Hematopoietic multipotent progenitor cell treated with erythropoietin and hydrocortisone succinate and interleukin-3 and kit ligand, for 8 days (in vitro differentiated cells): ENCODE data around the gene OR1N1.
"Not testable (repeated sequence)": the region's sequence is repeated elsewhere in the genome, so short reads cannot be mapped to it uniquely, and the experiment has no call there.

Experiments used
- DNase-seq: peaks from one replicate; pipeline ENCODE4 v3.0.0-alpha.2; 2015

Gene OR1N1, protein sequence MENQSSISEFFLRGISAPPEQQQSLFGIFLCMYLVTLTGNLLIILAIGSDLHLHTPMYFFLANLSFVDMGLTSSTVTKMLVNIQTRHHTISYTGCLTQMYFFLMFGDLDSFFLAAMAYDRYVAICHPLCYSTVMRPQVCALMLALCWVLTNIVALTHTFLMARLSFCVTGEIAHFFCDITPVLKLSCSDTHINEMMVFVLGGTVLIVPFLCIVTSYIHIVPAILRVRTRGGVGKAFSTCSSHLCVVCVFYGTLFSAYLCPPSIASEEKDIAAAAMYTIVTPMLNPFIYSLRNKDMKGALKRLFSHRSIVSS

DNA sequence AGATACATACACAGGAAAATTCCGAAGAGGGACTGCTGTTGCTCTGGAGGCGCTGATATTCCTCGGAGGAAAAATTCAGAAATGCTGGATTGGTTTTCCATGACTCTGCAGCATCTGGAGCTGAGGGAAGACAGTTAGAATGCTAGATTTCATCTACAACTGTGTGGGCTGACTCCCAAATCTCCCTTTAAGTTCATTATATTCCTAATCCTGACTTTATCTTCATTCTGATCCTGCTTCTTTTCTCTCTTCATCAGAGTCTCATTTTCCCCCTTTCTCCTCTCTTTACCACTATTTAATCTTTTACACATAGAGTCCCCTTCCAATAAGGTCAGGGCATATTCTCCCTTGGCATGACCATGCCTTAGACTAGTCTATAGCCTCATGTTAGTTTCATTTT, at the start of gene OR1N1:
OR1N1 (minus strand) TSS at position 101 of the 400 bp plus-strand sequence; CDS start at position 101, 0 bp downstream.
- no peak for DNase-seq

DNA sequence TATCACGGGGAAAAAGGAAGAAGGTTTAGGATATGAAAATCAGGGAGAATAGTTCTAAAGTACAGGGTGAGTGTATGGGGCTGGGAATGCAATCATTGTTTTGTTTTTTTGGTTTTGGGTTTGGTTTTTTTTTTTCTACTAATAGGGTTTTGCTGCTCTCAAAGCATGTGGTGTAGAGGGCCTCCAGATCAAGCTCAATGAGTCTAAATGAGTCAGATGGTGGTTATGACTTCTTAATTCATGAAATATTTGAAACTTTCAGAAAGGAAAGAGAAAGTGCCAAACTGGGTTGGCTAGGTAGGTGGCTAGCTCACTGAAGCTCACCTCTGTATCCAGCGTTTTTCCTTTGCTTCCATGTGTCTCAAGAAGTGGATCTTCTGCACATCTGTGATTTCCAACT, 45.4 kb upstream of the OR1N1 start:
- no peak for DNase-seq

DNA sequence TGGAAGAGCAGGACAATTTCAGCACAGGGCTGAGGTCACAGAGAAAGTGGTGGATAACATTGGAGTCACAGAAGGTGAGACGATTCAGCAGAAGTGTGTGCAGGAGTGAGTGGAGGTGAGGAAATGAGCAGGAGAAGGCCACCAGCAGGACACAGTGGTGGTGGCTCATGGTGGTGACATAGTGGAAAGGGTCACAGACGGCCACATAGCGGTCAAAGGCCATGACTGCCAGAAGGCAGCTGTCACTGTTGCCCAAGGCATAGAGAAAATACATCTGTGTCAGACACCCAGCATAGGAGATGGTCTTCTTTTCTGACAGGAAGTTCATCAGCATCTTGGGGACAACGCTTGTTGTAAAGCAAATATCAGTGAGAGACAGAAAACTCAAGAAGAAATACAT, 40.8 kb upstream of the OR1N1 start:
- DNase-seq: no peak

DNA sequence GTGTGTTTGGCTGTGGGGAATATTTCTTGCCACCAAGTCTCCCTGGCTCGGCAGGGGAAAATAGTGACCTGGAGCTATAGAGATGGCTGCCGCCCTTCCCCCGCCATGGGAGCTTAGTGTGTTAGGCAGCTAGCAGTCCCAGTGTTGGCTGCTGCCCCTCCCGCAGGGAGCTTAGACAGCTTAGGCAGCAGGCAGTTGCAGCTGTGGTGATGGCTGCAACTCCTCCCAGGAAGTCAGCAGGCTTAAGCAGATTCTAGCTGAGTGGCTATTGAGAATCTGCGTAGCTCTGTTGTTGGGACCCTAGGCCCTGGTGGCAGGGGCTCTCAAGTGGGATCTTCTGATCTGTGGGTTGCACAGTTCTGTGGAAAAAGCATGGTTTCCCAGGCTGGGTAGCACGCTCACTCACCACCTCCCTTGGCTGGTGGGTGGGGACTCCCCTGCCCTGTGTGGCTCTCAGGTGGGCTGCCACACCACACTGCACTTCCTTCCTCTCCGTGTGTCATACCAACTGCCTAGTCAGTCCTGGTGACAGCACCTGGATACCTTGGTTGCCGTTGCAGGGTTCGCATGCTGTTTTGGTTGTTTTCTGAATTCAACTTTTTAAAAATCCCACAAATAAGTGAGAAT, 35.2 kb upstream of the OR1N1 start:
- DNase-seq: no peak

DNA sequence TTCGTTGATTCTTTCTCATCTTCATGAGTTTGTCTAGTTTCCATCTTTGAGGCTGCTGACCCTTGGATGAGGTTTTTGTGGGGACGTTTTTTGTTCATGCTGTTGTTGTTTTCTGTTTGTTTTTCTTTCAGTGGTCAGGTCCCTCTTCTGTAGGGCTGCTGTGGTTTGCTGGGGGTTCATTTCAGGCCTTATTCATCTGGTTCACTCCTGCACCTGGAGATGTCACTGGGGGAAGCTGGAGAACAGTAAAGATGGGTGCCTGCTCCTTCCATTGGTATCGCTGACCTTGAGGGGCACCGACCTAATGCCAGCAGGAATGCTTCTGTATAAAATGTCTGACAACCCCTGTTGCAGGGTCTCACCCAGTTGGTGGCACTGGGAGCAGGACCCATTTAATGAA, 34.4 kb upstream of the OR1N1 start:
- DNase-seq: no peak

DNA sequence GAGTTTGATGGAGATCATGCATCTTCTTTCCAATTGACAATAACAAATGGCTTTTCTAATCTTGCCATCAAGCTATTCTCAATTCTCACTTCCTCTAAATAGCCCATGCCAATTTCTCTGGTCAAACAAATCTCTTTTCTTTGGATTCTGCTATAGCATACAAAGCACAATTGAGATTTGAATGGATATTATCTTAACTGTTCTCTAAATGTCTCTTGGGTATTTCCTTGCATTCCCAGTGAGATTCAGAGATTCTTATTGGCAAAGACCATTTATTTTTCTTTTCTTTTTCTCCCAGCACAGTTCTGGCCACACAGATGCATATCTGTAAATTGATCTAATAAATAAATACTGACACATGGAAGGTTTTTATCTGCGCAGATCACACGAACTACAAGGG, 25.7 kb upstream of the OR1N1 start, which contains the start of gene OR1N2:
OR1N2 (plus strand) TSS at position 301 of the 400 bp plus-strand sequence. CDS start 100 bp downstream, outside the sequence.
- DNase-seq: no peak

DNA sequence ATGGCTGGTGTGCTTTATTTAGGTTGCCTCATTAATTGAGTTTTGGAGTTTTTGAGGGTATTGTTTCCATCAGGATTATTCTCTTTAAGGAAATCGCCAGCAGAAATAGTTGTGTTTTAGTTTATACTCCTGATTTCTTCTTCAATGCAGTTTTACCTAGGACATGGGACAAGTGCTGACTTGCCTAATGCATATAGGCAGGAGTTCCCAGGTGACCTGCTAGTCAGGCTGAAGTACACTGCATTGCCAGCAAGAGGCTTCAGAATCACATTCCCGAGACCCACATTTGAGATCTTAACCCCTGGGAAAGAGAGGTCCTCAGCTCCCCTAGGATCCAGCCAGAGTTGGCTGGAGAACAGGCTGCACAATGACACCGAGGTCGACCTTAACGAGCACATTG, 24.3 kb upstream of the OR1N1 start:
- DNase-seq: no peak

DNA sequence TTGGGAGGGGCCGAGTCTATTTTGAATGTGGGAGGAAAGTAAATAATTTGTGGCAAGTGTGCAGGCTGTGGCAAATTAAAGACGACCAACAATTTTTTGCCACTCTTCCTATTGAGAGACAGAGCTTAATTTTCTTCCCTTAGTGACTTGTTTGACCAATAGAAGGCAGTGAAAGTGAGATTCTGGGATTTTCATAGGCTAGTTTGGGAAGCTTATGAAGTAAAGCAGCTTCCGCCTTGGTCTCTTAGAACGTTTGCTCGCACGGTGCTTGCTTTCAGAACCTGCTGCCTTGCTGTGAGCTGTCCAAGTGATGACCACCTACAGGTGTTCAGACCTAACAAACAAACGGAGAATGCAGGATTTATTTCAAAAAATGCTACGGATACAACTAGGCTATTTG, 19.1 kb upstream of the OR1N1 start:
- no peak for DNase-seq

DNA sequence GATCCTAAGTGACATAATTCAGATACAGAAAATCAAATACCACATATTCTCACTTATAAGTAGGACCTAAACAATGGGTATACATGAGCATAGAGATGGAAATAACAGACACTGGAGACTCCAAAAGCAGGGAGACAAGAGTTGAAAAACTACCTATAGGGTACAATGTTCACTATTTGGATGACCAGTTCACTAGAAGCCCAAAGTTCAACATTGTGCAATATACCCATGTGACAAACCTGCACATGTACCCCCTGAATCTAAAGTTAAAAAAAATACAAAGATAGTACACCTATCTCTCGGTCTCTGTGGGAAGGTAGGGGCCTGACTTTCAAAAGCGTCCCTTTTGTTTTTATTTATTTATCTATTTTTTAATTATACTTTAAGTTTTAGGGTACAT, 11.7 kb upstream of the OR1N1 start:
- DNase-seq: no peak

DNA sequence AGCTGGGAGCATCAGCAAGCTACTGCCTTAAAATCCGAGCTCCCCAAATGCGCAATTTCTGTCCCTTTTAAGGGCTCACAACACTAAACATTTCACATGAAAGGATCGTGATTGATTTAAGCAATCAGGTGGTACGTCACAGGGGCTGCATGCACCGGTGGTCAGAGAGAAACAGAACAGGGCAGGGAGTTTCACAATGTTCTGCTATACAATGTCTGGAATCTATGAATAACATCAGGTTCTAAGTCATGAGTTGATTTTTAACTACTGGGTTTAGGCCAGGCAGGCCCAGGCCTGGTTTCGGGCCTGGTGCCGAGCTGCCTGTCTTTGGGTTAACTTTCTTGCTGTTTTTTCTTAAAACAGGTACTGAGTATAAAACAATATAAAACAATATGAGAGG, 10.0 kb upstream of the OR1N1 start:
- not testable (repeated sequence) for DNase-seq

DNA sequence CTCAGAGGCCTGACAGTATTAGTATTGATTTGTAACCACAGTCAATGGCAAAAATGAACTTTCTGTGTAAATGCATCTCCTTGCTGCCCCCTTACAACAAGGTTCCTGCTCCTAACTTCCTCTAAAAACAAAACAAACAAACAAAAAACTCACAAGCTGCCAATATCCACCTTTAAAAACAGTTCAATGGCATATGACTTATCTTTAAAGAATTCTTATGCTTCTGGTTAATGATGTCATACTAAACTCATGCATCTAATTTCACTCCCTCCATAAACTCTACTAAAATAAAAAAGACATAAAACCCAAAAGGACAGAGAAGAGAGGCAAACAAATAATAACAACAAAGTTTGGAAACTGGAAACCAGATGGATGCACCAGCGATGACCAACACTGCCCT, 9.0 kb upstream of the OR1N1 start:
- DNase-seq: no peak

DNA sequence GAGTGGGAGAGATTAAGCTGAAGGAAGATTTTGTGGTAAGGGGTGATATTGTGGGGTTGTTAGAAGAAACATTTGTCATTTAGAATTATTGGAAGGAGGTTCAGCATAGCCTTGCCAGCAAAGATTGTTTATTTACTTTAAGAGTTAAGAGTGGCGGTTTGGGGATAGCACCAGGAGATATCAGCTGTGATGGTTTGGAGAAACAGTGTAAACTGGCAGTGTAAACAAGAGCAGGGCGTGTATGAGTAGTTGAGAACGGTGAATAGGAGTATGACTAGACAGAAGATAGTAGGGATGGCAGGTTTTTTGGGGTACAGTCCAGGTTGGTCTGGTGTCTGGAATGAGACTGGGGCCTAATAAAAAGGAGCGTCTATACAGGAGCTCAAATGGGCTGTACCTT, 4.1 kb upstream of the OR1N1 start:
- DNase-seq: not testable (repeated sequence)

DNA sequence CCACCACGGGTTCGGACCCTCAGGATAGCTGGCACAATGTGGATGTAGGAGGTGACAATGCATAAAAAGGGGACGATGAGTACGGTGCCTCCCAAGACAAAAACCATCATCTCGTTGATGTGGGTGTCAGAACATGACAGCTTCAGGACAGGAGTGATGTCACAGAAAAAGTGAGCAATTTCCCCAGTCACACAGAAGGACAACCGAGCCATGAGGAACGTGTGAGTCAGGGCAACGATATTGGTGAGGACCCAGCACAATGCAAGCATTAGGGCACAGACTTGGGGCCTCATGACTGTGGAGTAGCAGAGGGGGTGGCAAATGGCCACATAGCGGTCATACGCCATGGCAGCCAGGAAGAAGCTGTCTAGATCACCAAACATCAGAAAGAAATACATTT, 491 bp downstream of the OR1N1 start:
- DNase-seq: no peak

DNA sequence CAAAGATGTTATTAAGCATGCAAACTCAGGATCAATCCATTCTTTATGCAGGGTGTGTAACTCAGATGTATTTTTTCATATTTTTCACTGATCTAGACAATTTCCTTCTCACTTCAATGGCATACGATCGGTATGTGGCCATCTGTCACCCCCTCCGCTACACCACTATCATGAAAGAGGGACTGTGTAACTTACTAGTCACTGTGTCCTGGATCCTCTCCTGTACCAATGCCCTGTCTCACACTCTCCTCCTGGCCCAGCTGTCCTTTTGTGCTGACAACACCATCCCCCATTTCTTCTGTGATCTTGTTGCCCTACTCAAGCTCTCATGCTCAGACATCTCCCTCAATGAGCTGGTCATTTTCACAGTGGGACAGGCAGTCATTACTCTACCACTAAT, 7.7 kb downstream of the OR1N1 start:
- DNase-seq: no peak

DNA sequence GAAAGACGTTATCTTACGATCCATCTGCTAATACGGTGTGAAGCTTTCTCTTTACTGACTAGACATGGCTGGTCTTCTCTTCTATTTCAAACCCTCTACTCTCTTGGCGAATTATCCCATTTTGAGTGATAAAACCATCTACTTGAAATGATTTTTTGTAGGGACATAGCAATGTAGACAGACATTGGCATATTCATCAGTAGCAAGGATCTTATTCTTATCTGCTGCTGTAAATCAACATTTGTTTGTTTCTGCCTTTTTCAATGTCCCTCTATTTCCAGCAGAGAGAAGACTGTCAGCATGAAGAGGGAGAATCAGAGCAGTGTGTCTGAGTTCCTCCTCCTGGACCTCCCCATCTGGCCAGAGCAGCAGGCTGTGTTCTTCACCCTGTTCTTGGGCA, 8.3 kb downstream of the OR1N1 start, which contains the start of gene OR1J4:
OR1J4 (plus strand) TSS at position 301 of the 400 bp plus-strand sequence; CDS start at position 301, 0 bp downstream.
- no peak for DNase-seq

DNA sequence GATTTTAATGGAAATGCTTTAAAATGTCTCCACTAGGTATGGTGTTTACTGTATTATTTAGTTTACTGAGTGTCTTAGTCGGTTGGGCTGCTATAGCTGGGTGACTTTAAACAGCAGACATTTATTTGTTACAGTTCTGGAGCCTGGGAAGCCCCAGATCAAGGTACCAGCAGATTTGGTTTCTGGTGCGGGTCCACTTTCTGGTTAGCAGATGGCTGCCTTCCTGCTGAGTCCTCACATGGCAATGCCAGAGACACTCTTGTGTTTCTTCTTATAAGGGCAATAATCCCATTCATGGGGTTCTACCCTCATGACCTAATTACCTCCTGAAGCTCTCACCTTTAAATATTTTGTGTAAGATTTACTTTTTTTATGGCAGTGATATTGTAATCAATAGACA, 8.9 kb downstream of the OR1N1 start:
- no peak for DNase-seq

DNA sequence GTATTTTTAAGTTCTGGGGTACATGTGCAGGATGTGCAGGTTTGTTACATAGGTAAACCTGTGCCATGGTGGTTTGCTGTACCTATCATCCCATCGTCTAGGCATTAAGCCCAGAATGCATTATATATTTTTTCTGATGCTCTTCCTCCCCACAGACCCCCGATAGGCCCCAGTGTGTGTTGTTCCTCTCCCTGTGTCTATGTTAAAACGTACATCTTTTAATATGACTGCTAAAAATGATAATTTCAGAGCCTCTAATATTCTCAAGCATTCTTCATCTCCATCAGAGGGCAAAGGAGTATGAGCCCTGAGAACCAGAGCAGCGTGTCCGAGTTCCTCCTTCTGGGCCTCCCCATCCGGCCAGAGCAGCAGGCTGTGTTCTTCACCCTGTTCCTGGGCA, 16.6 kb downstream of the OR1N1 start, which contains the start of gene OR1J2:
OR1J2 (plus strand) TSS at position 301 of the 400 bp plus-strand sequence; CDS start at position 301, 0 bp downstream.
- DNase-seq: no peak

DNA sequence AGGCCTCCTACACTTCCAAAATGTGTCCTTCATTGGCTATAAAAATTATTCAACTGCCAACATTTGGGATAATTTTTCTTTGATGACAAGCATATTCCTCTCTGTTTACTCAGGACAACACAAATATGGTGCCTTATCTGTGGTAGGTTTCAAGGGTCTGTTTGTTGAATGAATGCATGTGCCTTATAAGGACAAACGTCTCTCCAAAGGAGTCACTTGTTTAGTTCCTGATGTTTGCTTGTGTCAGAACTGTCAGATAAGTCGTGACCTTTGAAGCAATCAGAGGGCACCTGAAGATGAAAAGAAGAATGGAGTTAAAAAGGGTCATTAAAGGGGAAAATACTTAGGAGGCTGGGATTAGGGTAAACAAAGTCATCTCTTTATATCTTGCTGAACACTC, 20.1 kb downstream of the OR1N1 start:
- no peak for DNase-seq

DNA sequence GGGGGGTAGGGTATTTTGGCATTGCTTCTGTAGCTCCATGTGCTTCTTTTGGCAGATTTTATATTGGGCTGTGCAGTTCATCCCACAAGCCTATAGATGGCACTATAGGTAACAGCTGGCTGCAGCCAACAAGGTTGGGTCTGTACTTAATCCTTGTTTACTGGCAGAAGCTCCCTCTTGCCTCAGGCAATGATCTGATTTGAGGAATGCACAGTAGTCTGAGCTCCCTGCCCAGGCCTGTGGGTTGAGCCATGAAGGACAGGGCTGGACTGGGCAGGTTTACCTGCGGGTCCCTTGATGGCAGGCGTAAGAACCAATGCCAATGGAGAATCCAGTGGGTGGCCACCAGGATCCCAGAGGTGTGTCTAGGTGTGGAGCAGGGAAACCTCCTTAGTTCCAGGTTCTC, 28.2 kb downstream of the OR1N1 start:
- peak; percentile 56 for DNase-seq

DNA sequence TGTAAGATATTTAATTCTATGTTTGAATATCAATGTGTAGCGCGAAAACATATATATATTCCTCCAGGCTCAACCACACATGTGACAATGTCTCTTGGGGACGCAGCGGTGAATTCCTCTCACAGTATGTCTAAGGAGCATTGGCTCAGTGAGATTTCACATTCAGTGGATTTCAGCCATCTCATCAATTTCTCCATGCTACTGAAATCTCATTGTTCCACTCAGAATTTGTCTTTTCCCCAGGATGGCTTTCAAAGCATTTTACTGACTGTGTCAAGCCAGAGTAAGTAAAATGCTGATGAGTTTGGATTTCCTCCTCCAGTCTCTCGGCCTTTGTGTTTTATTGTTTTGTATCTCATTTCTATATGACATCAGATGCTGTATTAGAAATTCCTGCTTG, 48.0 kb downstream of the OR1N1 start:
- no peak for DNase-seq

DNA sequence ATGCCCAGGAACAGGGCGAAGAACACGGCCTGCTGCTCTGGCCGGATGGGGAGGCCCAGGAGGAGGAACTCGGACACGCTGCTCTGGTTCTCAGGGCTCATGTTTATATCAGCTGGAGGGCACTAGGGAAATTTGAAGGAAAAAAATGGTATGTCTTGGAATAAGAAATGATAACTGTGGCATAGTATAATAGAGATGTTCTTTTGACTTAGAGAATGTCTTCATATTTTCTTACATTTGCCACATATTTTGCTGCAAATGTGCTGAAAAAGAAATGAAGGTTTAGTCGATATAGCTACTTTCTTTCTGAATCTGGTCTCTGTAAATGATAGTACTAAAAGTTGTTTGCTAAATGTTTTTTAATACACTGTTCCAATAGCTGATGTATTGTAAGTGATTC, 49.3 kb downstream of the OR1N1 start, which contains the start of gene OR1J1:
OR1J1 (minus strand) TSS at position 101 of the 400 bp plus-strand sequence; CDS start at position 101, 0 bp downstream.
- no peak for DNase-seq

DNA sequence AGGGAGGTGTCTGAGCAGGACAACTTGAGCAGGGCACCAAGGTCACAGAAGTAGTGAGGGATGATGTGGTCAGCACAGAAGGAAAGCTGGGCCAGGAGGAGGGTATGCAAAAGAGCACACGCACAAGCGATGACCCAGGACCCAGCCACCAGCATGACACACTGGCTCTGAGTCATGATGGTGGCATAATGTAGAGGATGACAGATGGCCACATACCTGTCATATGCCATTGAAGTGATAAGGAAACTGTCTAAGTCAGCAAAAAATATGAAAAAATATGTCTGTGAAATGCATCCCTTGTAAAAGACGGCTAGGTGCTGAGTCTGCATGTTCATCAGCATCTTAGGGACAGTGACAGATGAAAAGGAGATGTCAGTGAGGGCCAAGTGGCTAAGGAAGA, 49.7 kb downstream of the OR1N1 start:
- DNase-seq: no peak
